Peyer's patch (tissue), 4 donors: ENCODE measurements around the gene PCTP.

ENCODE experiments used
- CTCF ChIP-seq, 6 experiments: fragments of 450-650 bp in 4 of 6; fragments of 200-600 bp in 2 of 6; sonication (generic) in 1 of 6; IDR thresholded peaks; one replicate each; pipeline ENCODE4 v1.5.1; 2017 to 2019; ENCODE audit warnings: antibody characterized with exemption in 6 of 6, mild to moderate bottlenecking in 3 of 6, moderate library complexity in 1 of 6
- POLR2A ChIP-seq, 2 donors: fragments of 450-650 bp; IDR thresholded peaks; one replicate each; pipeline ENCODE4 v1.5.1; 2017; ENCODE audit warnings: antibody characterized with exemption in 2 of 2, mild to moderate bottlenecking in 2 of 2, moderate library complexity in 2 of 2

DNA sequence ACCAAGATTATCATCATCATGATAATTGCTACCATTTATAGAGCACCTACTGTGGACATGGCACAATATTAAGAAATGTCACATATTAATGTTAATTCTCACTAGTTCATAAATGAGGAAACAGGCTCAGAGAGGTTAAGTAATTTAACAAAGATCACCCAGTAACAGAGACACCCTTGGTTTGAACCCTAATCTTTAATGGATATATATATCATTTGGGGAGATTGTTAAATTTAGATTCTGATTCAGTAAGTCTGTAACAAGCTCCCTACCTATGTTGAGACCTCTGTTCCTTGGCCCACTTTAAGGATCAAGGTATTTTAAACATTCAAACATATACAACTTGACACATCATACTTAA is 27.4 kb upstream of the PCTP start:
- TF ChIP-seq CTCF (IDR thresholded peaks at IDR 0.05): no peak
- no peak for TF ChIP-seq POLR2A (IDR thresholded peaks at IDR 0.05)
